ENCODE data around the gene SRRM3. TPM values are rescaled to one million over a fixed set of nuclear protein-coding genes. Genes with fewer than 3 reads are reported as not detected.

SRRM3 gene
- polyA plus RNA-seq, 1 of the 3 experiments (the other 2 are of a cell fraction), result 2.7 TPM

- Histone ChIP-seq H3K27me3 (ENCODE audit: insufficient read depth) (no peaks in the 10 kb centered on the region), H3K27ac (ENCODE audit: low read depth in 2 of 2, low read length in 1 of 2) (no peak overlapping the region), H3K36me3 (replicated peaks in 1 of 2; ENCODE audit: control insufficient read depth in 1 of 2, insufficient read depth in 2 of 2, low read length in 1 of 2) (no peaks in the 10 kb centered on the region), H3K4me2 (peak overlapping the region; percentile 83), H2AFZ (ENCODE audit: low read depth) (peak overlapping the region; percentile 100), H3F3A (replicated peaks; ENCODE audit: insufficient read depth) (peaks cover 5% of the 10 kb centered on the region), H3K79me2 (ENCODE audit: insufficient read depth) (no peaks in the 10 kb centered on the region), H4K20me1 (ENCODE audit: insufficient read depth) (no peaks in the 10 kb centered on the region), H3K4me1 (ENCODE audit: control insufficient read depth in 1 of 2, insufficient read depth in 2 of 2, low read depth in 1 of 2, low read length in 1 of 2) (peaks cover 3 to 8% of the 10 kb centered on the region in 2 experiments; a peak in 2 of 4 replicates), H3K9me3 (no peaks in the 10 kb centered on the region), H3K4me3 (ENCODE audit: low read depth in 2 of 2, low read length in 1 of 2) (peak overlapping the region; percentile 41 to 68), H3K9me2 (no peaks in the 10 kb centered on the region), H3K9ac (peak overlapping the region; percentile 77)
- WGBS (ENCODE audit: low lambda C conversion rate), result 9% methylated on average over 29 of the region's 63 CpGs
- ChIA-PET CTCF (interaction anchor here (2.2 to 31.3 kb wide), 6 partner anchors 11 to 103 kb away, joined by 11 to 774 read pairs (median 24); partner anchors contain the start of gene SRRM3), POLR2A (no interaction called here)
- TF ChIP-seq SMC3 (IDR thresholded peaks at IDR 0.05; ENCODE audit: low read depth, low read length) (no peak), EP300 (IDR thresholded peaks at IDR 0.05; ENCODE audit: borderline replicate concordance in 1 of 2, low read depth in 1 of 2, low read length in 1 of 2) (no peak), FOXM1 (IDR thresholded peaks at IDR 0.05; ENCODE audit: low read depth) (no peak), EZH2phosphoT487 (IDR thresholded peaks at IDR 0.05; ENCODE audit: borderline replicate concordance, low read depth) (no peak), RXRA (IDR thresholded peaks at IDR 0.05; ENCODE audit: borderline replicate concordance, low read depth) (no peak), USF1 (IDR thresholded peaks at IDR 0.05; ENCODE audit: borderline replicate concordance, low read depth) (no peak), FOSL2 (IDR thresholded peaks at IDR 0.05; ENCODE audit: borderline replicate concordance, low read depth) (no peak), CTCF (IDR thresholded peaks at IDR 0.05) (no peak), PBX3 (IDR thresholded peaks at IDR 0.05) (no peak), RCOR1 (IDR thresholded peaks at IDR 0.05; ENCODE audit: low read length) (no peak), TCF12 (IDR thresholded peaks at IDR 0.05) (no peak), REST (IDR thresholded peaks at IDR 0.05; ENCODE audit: low read depth, low read length) (no peak)
- DNase-seq, result peak; percentile 83
These were observed 79.5 kb downstream of the SRRM3 start for GRCh38 chr7:76281006-76281705.
